A549 (cell line): ENCODE data around the gene PCDHA7. TPM values are rescaled to one million over a fixed set of nuclear protein-coding genes. Genes with fewer than 3 reads are reported as not detected.

ENCODE experiments used
- ATAC-seq, 2 experiments: fragments of 200-7000 bp in 1 of 2; fragments of >200 bp in 1 of 2; cut with Nextera tagmentation in 1 of 2; cut with Tn5 transposase in 1 of 2; 3 replicates each; pipeline versions ENCODE4 v1.8.0 to v1.9.1; 2018 to 2020; ENCODE audit warnings: mild to moderate bottlenecking in 1 of 2, moderate library complexity in 1 of 2
- CTCF ChIA-PET: fragments of 300-600 bp; sonication (Branson Sonifier 250); formaldehyde crosslinking; extraction: SDS; loops from one replicate; lab custom pipeline; 2021; ENCODE audit warnings: antibody characterized with exemption, inconsistent platforms; lab: Yijun Ruan, JAX
- POLR2A ChIA-PET: fragments of 350-600 bp; formaldehyde crosslinking; extraction: SDS; loops from one replicate; lab custom pipeline; 2021; ENCODE audit warnings: antibody characterized with exemption, inconsistent platforms; lab: Yijun Ruan, JAX
- DNase-seq, 2 experiments: peaks; one replicate each; pipeline versions ENCODE4 v3.0.0 to v3.0.0-alpha.2; 2011 to 2016; ENCODE audit warnings: low read depth in 1 of 2, low spot score in 1 of 2
- FAIRE-seq: peaks from 2 replicates; lab custom pipeline; 2011; peaks lifted over from hg19 to GRCh38; lab: Jason Lieb, UNC
- H3K27ac ChIP-seq, 2 experiments: fragments of >200 bp; sonication (Bioruptor Twin); formaldehyde crosslinking; 3 replicates each; pipeline ENCODE4 v1.5.1; 2016 to 2017
- H3K4me1 ChIP-seq: fragments of >200 bp; sonication (Bioruptor Twin); formaldehyde crosslinking; 3 replicates; pipeline ENCODE4 v1.6.1; 2016
- H3K4me2 ChIP-seq: fragments of >200 bp; sonication (Bioruptor Twin); formaldehyde crosslinking; 3 replicates; pipeline ENCODE4 v1.6.1; 2016
- H3K4me3 ChIP-seq: fragments of >200 bp; sonication (Bioruptor Twin); formaldehyde crosslinking; 3 replicates; pipeline ENCODE4 v1.5.1; 2016
- H3K9me3 ChIP-seq: fragments of >200 bp; sonication (Bioruptor Twin); formaldehyde crosslinking; 3 replicates; pipeline ENCODE4 v1.6.1; 2016
- BCL3 ChIP-seq: fragments of >200 bp; sonication (Bioruptor Twin); formaldehyde crosslinking; IDR thresholded peaks from 3 replicates; pipeline ENCODE4 v1.6.1; 2016
- CBX2 ChIP-seq: fragments of 200-600 bp; sonication (generic); IDR thresholded peaks from 2 replicates; pipeline ENCODE4 v1.6.1; 2016; ENCODE audit warnings: low read depth, mild to moderate bottlenecking, borderline replicate concordance
- CBX8 ChIP-seq: fragments of 200-600 bp; sonication (generic); IDR thresholded peaks from 2 replicates; pipeline ENCODE4 v1.6.1; 2016
- CTCF ChIP-seq: fragments of >200 bp; sonication (Bioruptor Twin); formaldehyde crosslinking; IDR thresholded peaks from 3 replicates; pipeline ENCODE4 v1.5.1; 2016
- EP300 ChIP-seq, 2 experiments: fragments of >200 bp; sonication (Bioruptor Twin); formaldehyde crosslinking; IDR thresholded peaks; 2 replicates in 1 of 2; 3 replicates in 1 of 2; pipeline ENCODE4 v1.6.1; 2016 to 2017
- FOXS1 ChIP-seq: fragments of 250-450 bp; sonication (Bioruptor Pico); IDR thresholded peaks from 2 replicates; pipeline ENCODE4 v1.5.0; 2020; ENCODE audit warnings: mild to moderate bottlenecking, moderate library complexity
- HOXB13 ChIP-seq: fragments of 250-450 bp; sonication (Bioruptor Pico); IDR thresholded peaks from 2 replicates; pipeline ENCODE4 v1.5.0; 2020; ENCODE audit warnings: low read depth, mild to moderate bottlenecking, moderate library complexity
- KDM5A ChIP-seq: fragments of 200-600 bp; sonication (generic); IDR thresholded peaks from 2 replicates; pipeline ENCODE4 v1.6.1; 2016; ENCODE audit warnings: antibody characterized with exemption, mild to moderate bottlenecking
- MAFK ChIP-seq: fragments of 450-650 bp; IDR thresholded peaks from 2 replicates; pipeline ENCODE4 v1.6.1; 2014; ENCODE audit not compliant: partially characterized antibody
- NFE2L2 ChIP-seq: fragments of 150-350 bp; conservative IDR thresholded peaks from 2 replicates; pipeline ENCODE4 v1.6.1; 2014; ENCODE audit warnings: low read length
- NPAS2 ChIP-seq: fragments of 250-450 bp; sonication (Bioruptor Pico); IDR thresholded peaks from 2 replicates; pipeline ENCODE4 v1.8.0; 2022; ENCODE audit warnings: mild to moderate bottlenecking, moderate library complexity, borderline replicate concordance
- PBX3 ChIP-seq: IDR thresholded peaks from 2 replicates; pipeline ENCODE4 v1.6.1; 2012
- POLR2A ChIP-seq: IDR thresholded peaks from 2 replicates; pipeline ENCODE4 v1.6.1; 2012; ENCODE audit warnings: mild to moderate bottlenecking, low read length
- RAD21 ChIP-seq, 2 experiments: fragments of >200 bp in 1 of 2; sonication (Bioruptor Twin) in 1 of 2; formaldehyde crosslinking in 1 of 2; IDR thresholded peaks in 1 of 2; conservative IDR thresholded peaks in 1 of 2; 2 replicates in 1 of 2; 3 replicates in 1 of 2; pipeline ENCODE4 v1.6.1; 2012 to 2018; ENCODE audit warnings: inconsistent platforms in 1 of 2
- SMC3 ChIP-seq: fragments of >200 bp; sonication (Bioruptor Twin); formaldehyde crosslinking; IDR thresholded peaks from 3 replicates; pipeline ENCODE4 v1.6.1; 2018; ENCODE audit warnings: inconsistent platforms
- TFCP2L1 ChIP-seq: fragments of 250-450 bp; sonication (Bioruptor Pico); IDR thresholded peaks from 2 replicates; pipeline ENCODE4 v1.5.0; 2021; ENCODE audit warnings: mild to moderate bottlenecking
- TP53 ChIP-seq: fragments of 250-450 bp; sonication (Bioruptor Pico); IDR thresholded peaks from 2 replicates; pipeline ENCODE4 v1.5.0; 2021; ENCODE audit warnings: mild to moderate bottlenecking, moderate library complexity
- ZC3H11A ChIP-seq: fragments of 450-650 bp; IDR thresholded peaks from 2 replicates; pipeline ENCODE4 v1.6.1; 2014; ENCODE audit warnings: antibody characterized with exemption, mild to moderate bottlenecking
- ZFP36 ChIP-seq: fragments of 450-650 bp; IDR thresholded peaks from 2 replicates; pipeline ENCODE4 v1.6.1; 2014; ENCODE audit warnings: borderline replicate concordance; ENCODE audit not compliant: partially characterized antibody
- ZNF302 ChIP-seq: fragments of 250-450 bp; sonication (Bioruptor Pico); IDR thresholded peaks from 2 replicates; pipeline ENCODE4 v1.9.0; 2021; ENCODE audit warnings: inconsistent platforms, mild to moderate bottlenecking, moderate library complexity
- WGBS: methylation state at CpG from one replicate; pipeline ENCODE4 v1.1.6; 2017; ENCODE audit errors: missing lambda C conversion rate; 5-methylcytosine and 5-hydroxymethylcytosine counted together
- polyA plus RNA-seq, 4 experiments: library from polyadenylated mRNA; depleted of rRNA in 3 of 4; stranded (reverse); fragments of >200 nt; fragmentation: RNase III in 1 of 4; extraction: RNeasy Plus Mini Kit Qiagen cat#74134 plus additional on column Dnase treatment in 1 of 4; gene quantifications; 2 replicates in 3 of 4; 3 replicates in 1 of 4; pipeline ENCODE4 v1.2.3, GENCODE V29; 2011 to 2017
- TF ChIP-seq, protein P1 (sequence below): fragments of >200 bp; sonication (Bioruptor Twin); formaldehyde crosslinking; IDR thresholded peaks from 2 replicates; pipeline ENCODE4 v1.6.1; 2016

PCDHA7 gene
- polyA plus RNA-seq, 2 of the 4 experiments (the other 2 are of a cell fraction), result 0.14 to 0.23 TPM

GRCh38 chr5:140869555-140869886, 35.5 kb downstream of the PCDHA7 start (continued):
- no peak for TF ChIP-seq POLR2A
- no peak for TF ChIP-seq CBX2
- TF ChIP-seq FOXS1 (CRISPR knock-in tag), result no peak
- TF ChIP-seq ZFP36, result no peak
- TF ChIP-seq NFE2L2, result no peak
- TF ChIP-seq ZNF302, result no peak

DNA sequence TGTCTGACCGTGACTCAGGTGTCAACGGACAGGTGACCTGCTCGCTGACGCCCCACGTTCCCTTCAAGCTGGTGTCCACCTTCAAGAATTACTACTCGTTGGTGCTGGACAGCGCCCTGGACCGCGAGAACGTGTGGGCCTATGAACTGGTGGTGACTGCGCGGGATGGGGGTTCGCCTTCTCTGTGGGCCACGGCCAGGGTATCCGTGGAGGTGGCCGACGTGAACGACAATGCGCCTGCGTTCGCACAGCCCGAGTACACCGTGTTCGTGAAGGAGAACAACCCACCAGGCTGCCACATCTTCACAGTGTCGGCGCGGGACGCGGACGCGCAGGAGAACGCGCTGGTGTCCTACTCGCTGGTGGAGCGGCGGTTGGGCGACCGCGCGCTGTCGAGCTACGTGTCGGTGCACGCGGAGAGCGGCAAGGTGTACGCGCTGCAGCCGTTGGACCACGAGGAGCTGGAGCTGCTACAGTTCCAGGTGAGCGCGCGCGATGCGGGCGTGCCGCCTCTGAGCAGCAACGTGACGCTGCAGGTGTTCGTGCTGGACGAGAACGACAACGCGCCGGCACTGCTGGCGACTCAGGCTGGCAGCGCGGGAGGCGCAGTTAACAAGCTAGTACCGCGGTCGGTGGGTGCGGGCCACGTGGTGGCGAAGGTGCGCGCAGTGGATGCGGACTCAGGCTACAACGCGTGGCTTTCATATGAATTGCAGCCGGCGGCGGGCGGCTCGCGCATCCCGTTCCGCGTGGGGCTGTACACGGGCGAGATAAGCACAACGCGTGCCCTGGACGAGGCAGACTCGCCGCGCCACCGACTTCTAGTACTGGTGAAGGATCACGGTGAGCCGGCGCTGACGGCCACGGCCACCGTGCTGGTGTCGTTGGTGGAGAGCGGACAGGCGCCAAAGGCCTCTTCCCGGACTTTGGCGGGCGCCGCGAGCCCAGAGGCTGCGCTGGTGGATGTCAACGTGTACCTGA, 36.4 kb downstream of the PCDHA7 start:
- ATAC-seq (no peak), FAIRE-seq (no peak), DNase-seq (no peak)
- Histone ChIP-seq H3K4me2 (no peak overlapping the region), H3K9me3 (no peaks in the 10 kb centered on the region), H3K4me3 (no peak overlapping the region), H3K4me1 (no peaks in the 10 kb centered on the region), H3K27ac (no peak overlapping the region)
- 91% methylated on average over 108 of the region's 114 CpGs for WGBS
- POLR2A ChIA-PET, result no interaction called here
- TF ChIP-seq CTCF (no peak), NPAS2 (CRISPR knock-in tag) (no peak), CBX8 (no peak), EP300 (IDR thresholded peaks at IDR 0.05) (no peak), KDM5A (no peak), BCL3 (no peak)
- CTCF ChIA-PET, result interaction anchor here (0.5 to 3.4 kb wide), 6 partner anchors 8 to 171 kb away, joined by 3 to 36 read pairs (median 4); partner anchors contain the start of gene PCDHAC1

GRCh38 chr5:140875085-140876065, 41.3 kb downstream of the PCDHA7 start, which contains the start of gene PCDHA12:
PCDHA12 (plus strand) TSS chr5:140875308; CDS start chr5:140875473, 165 bp downstream.
- peak within 1 kb of the TSS; percentile 59 for H3K4me2 ChIP-seq
- CTCF ChIA-PET, result interaction anchor here (0.5 to 3.6 kb wide), 47 partner anchors 9 to 445 kb away, joined by 3 to 59 read pairs (median 4); partner anchors contain the start of genes PCDHA4, PCDHA5, PCDHAC1 and PCDHAC2
- POLR2A ChIA-PET, result interaction anchor here (1.1 to 2.4 kb wide), 3 partner anchors 51 to 165 kb away, joined by 3 to 26 read pairs (median 11); partner anchors contain the start of gene PCDHAC1
- TF ChIP-seq TFCP2L1, result no peak
- TF ChIP-seq, protein P1, sequence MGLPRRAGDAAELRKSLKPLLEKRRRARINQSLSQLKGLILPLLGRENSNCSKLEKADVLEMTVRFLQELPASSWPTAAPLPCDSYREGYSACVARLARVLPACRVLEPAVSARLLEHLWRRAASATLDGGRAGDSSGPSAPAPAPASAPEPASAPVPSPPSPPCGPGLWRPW, result no peak
- TF ChIP-seq MAFK, result peak; percentile 25
- TF ChIP-seq ZC3H11A, result no peak
- TF ChIP-seq RAD21 (conservative IDR thresholded peaks at IDR 0.05 in 1 of 2, IDR thresholded peaks at IDR 0.05 in 1 of 2), result peak; percentile 76 to 79
- TF ChIP-seq TP53 (CRISPR knock-in tag), result no peak
- TF ChIP-seq CTCF, result peak; percentile 68
- TF ChIP-seq PBX3, result no peak
- no peak for TF ChIP-seq HOXB13
- peak; percentile 73 for TF ChIP-seq SMC3
- H3K9me3 ChIP-seq, result no peaks in the 10 kb centered on the region
- ATAC-seq (peak; percentile 84 to 90), DNase-seq (peak; percentile 67 to 72), FAIRE-seq (peak; percentile 74)
- 31% methylated on average over 36 of the region's 47 CpGs for WGBS
- H3K4me3 ChIP-seq, result peak within 1 kb of the TSS; percentile 54
- no peaks in the 10 kb centered on the region for H3K4me1 ChIP-seq
- H3K27ac ChIP-seq, result peak within 1 kb of the TSS; percentile 61 to 74
